H1 (cell line): ENCODE data around the gene DCAF15. TPM values are rescaled to one million over a fixed set of nuclear protein-coding genes. Genes with fewer than 3 reads are reported as not detected.

Experiments
- CTCF ChIA-PET: fragments of 300-600 bp; sonication (Branson Sonifier 250); formaldehyde crosslinking; loops from one replicate; lab custom pipeline; 2021; ENCODE audit not compliant: partially characterized antibody; lab: Charles Lee
- POLR2A ChIA-PET: fragments of 300-600 bp; sonication (Branson Sonifier 250); formaldehyde crosslinking; loops from one replicate; lab custom pipeline; 2021; ENCODE audit warnings: inconsistent platforms; ENCODE audit not compliant: partially characterized antibody; lab: Charles Lee
- DNase-seq, 2 experiments: peaks; one replicate each; pipeline versions ENCODE4 v3.0.0 to v3.0.0-alpha.2; 2010 to 2022; ENCODE audit warnings: low spot score in 2 of 2, low read depth in 1 of 2, mixed read lengths in 1 of 2
- FAIRE-seq: peaks from 2 replicates; lab custom pipeline; 2011; peaks lifted over from hg19 to GRCh38; lab: Jason Lieb, UNC
- H2AFZ ChIP-seq: 2 replicates; pipeline ENCODE4 v1.8.1; 2012; ENCODE audit warnings: low read length, inconsistent platforms
- H2AK5ac ChIP-seq: 2 replicates; pipeline ENCODE4 v1.6.1; 2013; ENCODE audit warnings: low read depth, low read length
- H2BK120ac ChIP-seq: replicated peaks from 2 replicates; pipeline ENCODE3; 2013; ENCODE audit warnings: low read depth, low read length, inconsistent platforms
- H2BK12ac ChIP-seq: 2 replicates; pipeline ENCODE4 v1.6.1; 2013; ENCODE audit warnings: low read depth, low read length
- H2BK15ac ChIP-seq: 2 replicates; pipeline ENCODE4 v1.6.1; 2013; ENCODE audit warnings: low read length
- H2BK20ac ChIP-seq: 2 replicates; pipeline ENCODE4 v1.6.1; 2013; ENCODE audit warnings: low read length
- H2BK5ac ChIP-seq: 2 replicates; pipeline ENCODE4 v1.6.1; 2013; ENCODE audit warnings: low read depth, low read length
- H3K14ac ChIP-seq: 2 replicates; pipeline ENCODE4 v1.6.1; 2013; ENCODE audit warnings: inconsistent platforms; ENCODE audit not compliant: insufficient read length
- H3K18ac ChIP-seq: 2 replicates; pipeline ENCODE4 v1.6.1; 2013; ENCODE audit warnings: low read length; ENCODE audit errors: extremely low read depth
- H3K23ac ChIP-seq: 2 replicates; pipeline ENCODE4 v1.6.1; 2013; ENCODE audit warnings: inconsistent platforms; ENCODE audit not compliant: insufficient read length
- H3K23me2 ChIP-seq: 2 replicates; pipeline ENCODE4 v1.6.1; 2013; ENCODE audit warnings: low read depth, low read length
- H3K27ac ChIP-seq: 2 replicates; pipeline ENCODE4 v1.6.1; 2011; ENCODE audit warnings: low read depth, low read length, inconsistent platforms
- H3K27me3 ChIP-seq, 4 experiments: replicated peaks in 1 of 4; 1 replicate in 1 of 4; 2 replicates in 3 of 4; pipeline versions ENCODE4 v1.6.1 to v1.8.1; 2011 to 2013; ENCODE audit warnings: low read length in 3 of 4, mild to moderate bottlenecking in 3 of 4, inconsistent platforms in 2 of 4, mixed read lengths in 2 of 4, moderate library complexity in 1 of 4; ENCODE audit not compliant: control insufficient read depth in 3 of 4, insufficient read depth in 3 of 4; ENCODE audit errors: extremely low read depth in 1 of 4
- H3K36me3 ChIP-seq, 4 experiments: 2 replicates each; pipeline versions ENCODE4 v1.6.1 to v1.8.1; 2011 to 2013; ENCODE audit warnings: mild to moderate bottlenecking in 4 of 4, low read length in 3 of 4, moderate library complexity in 2 of 4, control low read depth in 1 of 4, inconsistent platforms in 1 of 4; ENCODE audit not compliant: insufficient read depth in 4 of 4, control insufficient read depth in 2 of 4
- H3K4ac ChIP-seq: replicated peaks from 2 replicates; pipeline ENCODE3; 2013; ENCODE audit warnings: low read length, low read depth, mixed read lengths, inconsistent platforms; ENCODE audit not compliant: insufficient read length
- H3K4me1 ChIP-seq, 4 experiments: replicated peaks in 1 of 4; 1 replicate in 1 of 4; 2 replicates in 3 of 4; pipeline versions ENCODE4 v1.6.1 to v1.8.1; 2011 to 2013; ENCODE audit warnings: low read length in 3 of 4, inconsistent platforms in 2 of 4, mixed read lengths in 1 of 4; ENCODE audit not compliant: insufficient read depth in 4 of 4, control insufficient read depth in 3 of 4
- H3K4me2 ChIP-seq, 2 experiments: 2 replicates each; pipeline versions ENCODE4 v1.6.1 to v1.8.1; 2011 to 2013; ENCODE audit warnings: low read depth in 2 of 2, low read length in 2 of 2, control low read depth in 1 of 2, inconsistent platforms in 1 of 2, mild to moderate bottlenecking in 1 of 2; ENCODE audit not compliant: insufficient read depth in 1 of 2
- H3K4me3 ChIP-seq, 4 experiments: fragments of 200-600, 300-600 bp in 1 of 4; sonication (generic), shearing (Covaris generic), sonication (Bioruptor Twin) in 1 of 4; 2 replicates each; pipeline versions ENCODE4 v1.5.1 to v1.8.1; 2011 to 2016; ENCODE audit warnings: low read length in 4 of 4, low read depth in 3 of 4, control low read depth in 2 of 4, inconsistent platforms in 2 of 4, mild to moderate bottlenecking in 2 of 4, mixed read lengths in 1 of 4, moderate library complexity in 1 of 4; ENCODE audit not compliant: insufficient read depth in 2 of 4; ENCODE audit errors: extremely low read depth in 1 of 4
- H3K56ac ChIP-seq: replicated peaks from 2 replicates; pipeline ENCODE3; 2013; ENCODE audit warnings: low read depth, mild to moderate bottlenecking, mixed read lengths, low read length, inconsistent platforms; ENCODE audit not compliant: insufficient read length
- H3K79me1 ChIP-seq: 2 replicates; pipeline ENCODE4 v1.6.1; 2013; ENCODE audit warnings: low read depth, low read length, control low read depth
- H3K79me2 ChIP-seq, 2 experiments: 2 replicates each; pipeline versions ENCODE4 v1.6.1 to v1.8.1; 2012 to 2013; ENCODE audit warnings: low read length in 2 of 2, mild to moderate bottlenecking in 2 of 2, inconsistent platforms in 1 of 2; ENCODE audit not compliant: insufficient read depth in 2 of 2, control insufficient read depth in 1 of 2
- H3K9ac ChIP-seq, 4 experiments: replicated peaks in 1 of 4; 1 replicate in 1 of 4; 2 replicates in 3 of 4; pipeline versions ENCODE4 v1.6.1 to v1.8.1; 2011 to 2013; ENCODE audit warnings: low read depth in 3 of 4, low read length in 3 of 4, control low read depth in 2 of 4, mild to moderate bottlenecking in 2 of 4, moderate library complexity in 2 of 4, inconsistent platforms in 1 of 4; ENCODE audit errors: extremely low read depth in 1 of 4
- H3K9me3 ChIP-seq, 2 experiments: 2 replicates each; pipeline versions ENCODE4 v1.6.1 to v1.8.1; 2012 to 2013; ENCODE audit warnings: mild to moderate bottlenecking in 2 of 2, moderate library complexity in 2 of 2, control low read depth in 1 of 2, inconsistent platforms in 1 of 2, low read depth in 1 of 2, low read length in 1 of 2, mixed read lengths in 1 of 2; ENCODE audit not compliant: insufficient read depth in 2 of 2
- H4K20me1 ChIP-seq, 2 experiments: replicated peaks in 1 of 2; 2 replicates each; pipeline versions ENCODE3 to v1.8.1; 2011 to 2013; ENCODE audit warnings: inconsistent platforms in 2 of 2, low read length in 2 of 2, mild to moderate bottlenecking in 1 of 2; ENCODE audit not compliant: insufficient read depth in 2 of 2, control insufficient read depth in 1 of 2
- H4K5ac ChIP-seq: 2 replicates; pipeline ENCODE4 v1.6.1; 2013; ENCODE audit warnings: low read length, low read depth, mixed read lengths, inconsistent platforms; ENCODE audit not compliant: insufficient read length
- H4K8ac ChIP-seq: 2 replicates; pipeline ENCODE4 v1.8.0; 2013; ENCODE audit warnings: mild to moderate bottlenecking, moderate library complexity, low read length, inconsistent platforms; ENCODE audit not compliant: insufficient read depth; ENCODE audit errors: extremely low read depth
- H4K91ac ChIP-seq: replicated peaks from 2 replicates; pipeline ENCODE3; 2013; ENCODE audit warnings: low read length, mixed read lengths, inconsistent platforms; ENCODE audit not compliant: insufficient read length
- WGBS, 2 experiments: shearing (Covaris generic) in 1 of 2; methylation state at CpG; one replicate each; pipeline versions ENCODE4 v1.1.6 to v1.1.7; 2013 to 2015; ENCODE audit warnings: low lambda C conversion rate in 2 of 2, mixed read lengths in 2 of 2, inconsistent platforms in 1 of 2, low coverage in 1 of 2, missing lambda C conversion rate in 1 of 2; ENCODE audit not compliant: insufficient replicate concordance in 2 of 2, insufficient coverage in 1 of 2, insufficient read length in 1 of 2; ENCODE audit errors: extremely low coverage in 1 of 2, missing lambda C conversion rate in 1 of 2; 5-methylcytosine and 5-hydroxymethylcytosine counted together
- polyA plus RNA-seq, 7 experiments: library from polyadenylated mRNA; depleted of rRNA in 3 of 7; stranded (reverse) in 5 of 7; unstranded in 2 of 7; fragments of >200 nt in 5 of 7; fragments of 200-250 nt in 2 of 7; gene quantifications; 1 replicate in 5 of 7; 2 replicates in 1 of 7; 4 replicates in 1 of 7; pipeline versions ENCODE4 v1.2.1 to v1.2.3, GENCODE V29; 2011 to 2013; ENCODE audit warnings: missing spikeins in 2 of 7, mixed read lengths in 2 of 7
- total RNA-seq: library from RNA; stranded (reverse); fragmentation: NEBNext Ultra II Directional; extraction: Animal tissue kit (Norgen Biotek cat#: 25700); gene quantifications from 2 replicates; pipeline ENCODE4 v1.2.1, GENCODE V29; 2021

DCAF15 gene
- total and polyA plus RNA-seq, 2 of the 8 experiments (the other 6 are each of a cell fraction or from before 2014, with no cell fraction given) = 68.7 to 80.8 TPM

GRCh38 chr19:13906521-13906904 is 45.8 kb upstream of the DCAF15 start:
- peaks cover 3% of the 10 kb centered on the region; the same call in 1 of the 2 replicates for H3K79me1 ChIP-seq
- H3K27ac ChIP-seq = no peak overlapping the region
- no peak for FAIRE-seq
- H3K23ac ChIP-seq = no peak overlapping the region
- no peak overlapping the region for H3K4ac ChIP-seq
- no peak overlapping the region for H2AK5ac ChIP-seq
- peak overlapping the region; percentile 69 for H4K8ac ChIP-seq
- H2BK20ac ChIP-seq = no peak overlapping the region
- H4K20me1 ChIP-seq = no peaks in the 10 kb centered on the region
- ChIA-PET CTCF (interaction anchor here (0.5 to 1.6 kb wide), 10 partner anchors 18 to 566 kb away, joined by 3 to 11 read pairs (median 3); no protein-coding TSS in a partner anchor), POLR2A (interaction anchor here (1.0 to 2.5 kb wide), 4 partner anchors 14 to 56 kb away, joined by 3 to 7 read pairs (median 4); no protein-coding TSS in a partner anchor)
- 0 out of 2 replicates have a peak overlapping the region, but pooled peaks have one; percentile 27 for H2BK12ac ChIP-seq
- no peak overlapping the region for H2BK120ac ChIP-seq
- H3K36me3 ChIP-seq = peaks cover 0 to 4% (median 0%) of the 10 kb centered on the region in 4 experiments; a peak in 1 of 8 replicates
- H3K14ac ChIP-seq = no peak overlapping the region
- H3K79me2 ChIP-seq = no peaks in the 10 kb centered on the region
- no peaks in the 10 kb centered on the region for H3K9me3 ChIP-seq
- peak overlapping the region; percentile 55 to 68 for H3K4me2 ChIP-seq
- H3K27me3 ChIP-seq = peaks cover 0 to 4% (median 3%) of the 10 kb centered on the region in 4 experiments; a peak in 3 of 7 replicates
- H2BK15ac ChIP-seq = no peak overlapping the region
- peaks cover 8% of the 10 kb centered on the region; the same call in 1 of the 2 replicates for H3K23me2 ChIP-seq
- H4K5ac ChIP-seq = peak overlapping the region; percentile 22
- peak overlapping the region; percentile 81 to 85 (median 82) for H3K4me3 ChIP-seq
- H2AFZ ChIP-seq = no peak overlapping the region
- H3K9ac ChIP-seq = peak overlapping the region in 3 of 4 experiments; percentile 8 to 69 (median 47); a peak in 3 of 7 replicates
- H2BK5ac ChIP-seq = no peak overlapping the region
- 46% methylated on average over 6 of the region's 13 CpGs; no CpG with 5 or more reads in 1 of the 2 experiments for WGBS, 2 experiments
- H3K4me1 ChIP-seq = peaks cover 0 to 6% (median under 1%) of the 10 kb centered on the region in 4 experiments; a peak in 2 of 7 replicates
- DNase-seq = no peak
- H3K18ac ChIP-seq = peak overlapping the region; percentile 95; the same call in 1 of the 2 replicates
- H3K56ac ChIP-seq = no peak overlapping the region
- no peak overlapping the region for H4K91ac ChIP-seq
